WTC11 (cell line): Measurements from ENCODE around the gene HDAC6. TPM values are rescaled to one million over a fixed set of nuclear protein-coding genes. Genes with fewer than 3 reads are reported as not detected.

Experiments used
- ATAC-seq: fragments of 200-7000 bp; cut with Tn5 transposase; 2 replicates; pipeline ENCODE4 v1.10.0; 2021; ENCODE audit warnings: mild to moderate bottlenecking, moderate library complexity
- CTCF ChIA-PET: fragments of 300-600 bp; sonication (Branson Sonifier 250); formaldehyde crosslinking; loops from one replicate; lab custom pipeline; 2021; ENCODE audit warnings: antibody characterized with exemption; lab: Charles Lee
- POLR2A ChIA-PET: fragments of 350-600 bp; sonication (Branson Sonifier 250); formaldehyde crosslinking; loops from one replicate; lab custom pipeline; 2021; ENCODE audit warnings: antibody characterized with exemption; lab: Charles Lee
- DNase-seq: peaks from one replicate; pipeline ENCODE4 v3.0.0; 2021; ENCODE audit warnings: low spot score
- H3K27ac Mint-ChIP-seq: 2 replicates; pipeline ENCODE4 v1.8.0; 2021; ENCODE audit warnings: mixed read lengths
- H3K27me3 Mint-ChIP-seq: 2 replicates; pipeline ENCODE4 v1.8.0; 2021; ENCODE audit warnings: low read depth, mild to moderate bottlenecking, moderate library complexity, mixed read lengths
- H3K36me3 Mint-ChIP-seq: 2 replicates; pipeline ENCODE4 v1.8.0; 2021; ENCODE audit warnings: mixed read lengths
- H3K4me1 Mint-ChIP-seq: 2 replicates; pipeline ENCODE4 v1.8.0; 2022; ENCODE audit warnings: mixed read lengths
- H3K4me3 Mint-ChIP-seq: 2 replicates; pipeline ENCODE4 v1.8.0; 2021; ENCODE audit warnings: mild to moderate bottlenecking, moderate library complexity, mixed read lengths
- H3K9me3 Mint-ChIP-seq: 2 replicates; pipeline ENCODE4 v1.8.0; 2021; ENCODE audit warnings: mixed read lengths
- CDX4 ChIP-seq: fragments of 250-450 bp; sonication (Bioruptor Pico); IDR thresholded peaks from 2 replicates; pipeline ENCODE4 v1.9.0; 2021; ENCODE audit warnings: moderate library complexity, mild to moderate bottlenecking, inconsistent platforms, borderline replicate concordance
- CTCF ChIP-seq: fragments of 200-600 bp; IDR thresholded peaks from 2 replicates; pipeline ENCODE4 v1.8.0; 2022; ENCODE audit warnings: antibody characterized with exemption
- E2F4 ChIP-seq: sonication (generic); formaldehyde crosslinking; IDR thresholded peaks from 2 replicates; pipeline ENCODE4 v1.8.1; 2022; ENCODE audit warnings: low read depth, mild to moderate bottlenecking, moderate library complexity, missing genetic modification reagents, borderline replicate concordance
- ESRRA ChIP-seq: sonication (generic); formaldehyde crosslinking; IDR thresholded peaks from 2 replicates; pipeline ENCODE4 v1.8.1; 2022; ENCODE audit warnings: mild to moderate bottlenecking, missing genetic modification reagents, borderline replicate concordance
- FOXK1 ChIP-seq: sonication (generic); formaldehyde crosslinking; IDR thresholded peaks from 2 replicates; pipeline ENCODE4 v1.8.0; 2022; ENCODE audit warnings: mild to moderate bottlenecking, moderate library complexity, missing genetic modification reagents
- FOXP4 ChIP-seq: sonication (generic); formaldehyde crosslinking; IDR thresholded peaks from 2 replicates; pipeline ENCODE4 v1.8.0; 2022; ENCODE audit warnings: mild to moderate bottlenecking, missing genetic modification reagents
- GABPB1 ChIP-seq: sonication (generic); formaldehyde crosslinking; IDR thresholded peaks from 2 replicates; pipeline ENCODE4 v1.8.1; 2023; ENCODE audit warnings: mild to moderate bottlenecking, missing genetic modification reagents
- NR2C2 ChIP-seq: sonication (generic); formaldehyde crosslinking; IDR thresholded peaks from 2 replicates; pipeline ENCODE4 v1.8.0; 2022; ENCODE audit warnings: mild to moderate bottlenecking, missing genetic modification reagents
- NR3C1 ChIP-seq: sonication (generic); formaldehyde crosslinking; conservative IDR thresholded peaks from 2 replicates; pipeline ENCODE4 v1.8.1; 2023; ENCODE audit warnings: low read depth, mild to moderate bottlenecking, missing genetic modification reagents
- RORB ChIP-seq: fragments of 250-450 bp; sonication (Bioruptor Pico); IDR thresholded peaks from 2 replicates; pipeline ENCODE4 v1.9.0; 2021; ENCODE audit warnings: mild to moderate bottlenecking
- TP53 ChIP-seq: sonication (generic); formaldehyde crosslinking; IDR thresholded peaks from 2 replicates; pipeline ENCODE4 v1.8.1; 2023; ENCODE audit warnings: mild to moderate bottlenecking, missing genetic modification reagents
- ZNF121 ChIP-seq: sonication (generic); formaldehyde crosslinking; IDR thresholded peaks from 2 replicates; pipeline ENCODE4 v1.8.0; 2023; ENCODE audit warnings: missing genetic modification reagents
- ZNF232 ChIP-seq: sonication (generic); formaldehyde crosslinking; IDR thresholded peaks from 2 replicates; pipeline ENCODE4 v1.8.0; 2022; ENCODE audit warnings: mild to moderate bottlenecking, missing genetic modification reagents
- ZNF416 ChIP-seq: fragments of 250-450 bp; sonication (Bioruptor Pico); IDR thresholded peaks from 2 replicates; pipeline ENCODE4 v1.9.0; 2021; ENCODE audit warnings: mild to moderate bottlenecking, inconsistent platforms
- ZNF512 ChIP-seq: sonication (generic); formaldehyde crosslinking; IDR thresholded peaks from 2 replicates; pipeline ENCODE4 v1.8.1; 2022; ENCODE audit warnings: missing genetic modification reagents, borderline replicate concordance
- ZNF532 ChIP-seq: fragments of 250-450 bp; sonication (Bioruptor Pico); IDR thresholded peaks from 2 replicates; pipeline ENCODE4 v1.9.0; 2021; ENCODE audit warnings: mild to moderate bottlenecking, borderline replicate concordance
- total RNA-seq: library from RNA; stranded (reverse); gene quantifications from 3 replicates; pipeline ENCODE4 v1.2.3, GENCODE V29; 2021

The HDAC6 gene
- total RNA-seq, 1 experiment from 2014 or later: 58.5 TPM

- no peak for TF ChIP-seq ZNF416 (CRISPR knock-in tag)
- TF ChIP-seq ZNF121 (CRISPR knock-in tag): no peak
- TF ChIP-seq TP53 (CRISPR knock-in tag): no peak
Observed at GRCh38 chrX:48827654-48827968, 25.7 kb downstream of the HDAC6 start (continued).

GRCh38 chrX:48829016-48829735, 27.3 kb downstream of the HDAC6 start:
- no peaks in the 10 kb centered on the region for H3K9me3 Mint-ChIP-seq
- ChIA-PET POLR2A (no interaction called here), CTCF (interaction anchor here (0.5 kb wide), 1 partner anchor 198 kb away, joined by 3 read pairs; no protein-coding TSS in a partner anchor)
- H3K27me3 Mint-ChIP-seq: peaks cover 42% of the 10 kb centered on the region
- DNase-seq (no peak), ATAC-seq (no peak)
- no peak overlapping the region for H3K4me3 Mint-ChIP-seq
- no peak overlapping the region for H3K27ac Mint-ChIP-seq
- H3K4me1 Mint-ChIP-seq: peaks cover 15% of the 10 kb centered on the region
- TF ChIP-seq CDX4 (CRISPR knock-in tag): no peak
- no peak for TF ChIP-seq NR3C1 (CRISPR knock-in tag)
- TF ChIP-seq E2F4 (CRISPR knock-in tag): no peak
- TF ChIP-seq CTCF: no peak
- no peak for TF ChIP-seq NR2C2
- no peak for TF ChIP-seq ZNF532 (CRISPR knock-in tag)
- H3K36me3 Mint-ChIP-seq: peaks cover 6% of the 10 kb centered on the region

GRCh38 chrX:48831136-48831908, 29.5 kb downstream of the HDAC6 start:
- ATAC-seq: no peak
- CTCF ChIA-PET: interaction anchor here (1.1 kb wide), 1 partner anchor 8 kb away, joined by 3 read pairs; no protein-coding TSS in a partner anchor
- peaks cover 60% of the 10 kb centered on the region for H3K27me3 Mint-ChIP-seq
- H3K4me1 Mint-ChIP-seq: peaks cover 22% of the 10 kb centered on the region
- TF ChIP-seq ESRRA (no peak), ZNF512 (no peak), ZNF232 (CRISPR knock-in tag) (no peak), FOXP4 (CRISPR knock-in tag) (no peak), GABPB1 (CRISPR knock-in tag) (no peak), RORB (CRISPR knock-in tag) (no peak), FOXK1 (CRISPR knock-in tag) (no peak)
- TF ChIP-seq, all 79 proteins: peak for 0
- peak; percentile 16 for DNase-seq
- Mint-ChIP-seq H3K4me3 (peak overlapping the region; percentile 58), H3K9me3 (no peaks in the 10 kb centered on the region), H3K36me3 (no peaks in the 10 kb centered on the region), H3K27ac (no peak overlapping the region)
- POLR2A ChIA-PET: no interaction called here
